ENCODE measurements around the gene FAM149A.

FAM149A gene

GRCh38 chr4:186104114-186104889, at the start of gene FAM149A:
Gene FAM149A (plus strand): TSS chr4:186104704.
- no peak for DNase-seq (ENCODE audit: low read depth)

DNA sequence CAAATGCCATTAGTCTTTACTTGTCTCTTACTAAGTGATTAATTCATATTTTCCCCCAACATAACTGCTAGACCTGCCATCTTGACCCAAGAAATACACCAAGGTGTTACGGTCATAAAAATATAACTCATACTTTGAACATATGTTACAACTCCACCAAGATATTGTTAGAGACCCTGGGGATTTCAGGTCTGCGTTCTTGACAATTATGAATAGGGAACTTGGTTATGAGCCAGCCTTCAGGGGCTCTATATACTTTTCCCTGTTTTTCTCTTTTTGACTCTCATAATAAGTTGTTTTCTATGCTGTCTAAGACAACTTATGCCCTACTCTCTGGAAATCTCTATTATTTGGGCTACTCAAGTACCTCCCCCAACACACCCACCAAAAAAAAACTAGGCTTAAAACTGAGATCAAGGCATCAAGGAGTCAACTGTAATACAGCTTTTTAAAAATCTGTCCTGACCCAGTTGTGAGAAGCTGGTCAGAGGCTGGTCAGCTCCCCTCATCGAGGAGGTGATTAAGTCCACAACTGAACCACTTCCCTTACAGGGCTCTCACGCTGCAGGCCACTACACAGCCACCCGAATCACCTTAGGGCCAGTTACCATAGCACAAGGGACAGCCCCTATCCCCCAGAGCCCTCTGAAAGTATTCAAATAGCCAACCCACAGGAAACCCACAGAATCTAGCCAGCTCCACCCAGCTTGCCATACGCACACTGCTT, 46.1 kb upstream of the FAM149A start:
- DNase-seq (ENCODE audit: low read depth) = no peak

DNA sequence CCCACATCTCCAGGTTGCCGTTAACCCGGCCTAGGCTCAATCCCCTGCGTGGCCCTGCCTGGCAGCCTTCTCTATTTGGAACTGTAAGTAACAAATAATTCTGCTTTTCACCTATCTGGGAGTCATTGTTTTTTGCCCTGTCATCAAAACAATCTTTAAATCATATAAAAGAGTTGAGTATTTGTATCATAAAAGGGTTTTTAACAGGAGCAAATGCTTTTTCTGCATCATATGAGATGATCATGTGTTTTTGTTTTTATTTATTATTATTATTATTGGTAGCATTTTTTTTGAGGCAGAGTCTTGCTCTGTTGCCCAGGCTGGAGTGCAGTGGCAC, 45.6 kb upstream of the FAM149A start:
- DNase-seq (ENCODE audit: low read depth) = no peak

DNA sequence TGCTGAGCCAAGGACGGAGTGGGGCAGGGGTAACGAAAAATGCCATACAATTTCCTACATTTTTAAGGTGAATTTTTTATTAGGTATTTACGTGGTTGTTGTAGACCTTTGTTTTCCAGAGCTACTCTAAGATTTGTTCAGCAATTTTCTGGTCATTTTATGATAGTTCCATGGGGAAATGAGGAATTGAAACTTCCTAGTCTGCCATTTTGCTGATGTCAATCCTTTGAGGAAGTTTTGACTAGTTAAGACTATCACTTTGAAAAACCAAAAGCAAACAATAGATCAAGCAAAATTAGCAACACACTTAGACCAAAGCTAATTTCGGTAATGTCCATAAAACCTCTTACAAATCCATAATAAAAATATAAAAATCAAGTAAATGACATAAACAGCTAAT, 42.6 kb upstream of the FAM149A start:
- no peak for DNase-seq (ENCODE audit: low read depth)

- no peak for DNase-seq (ENCODE audit: low read depth)
These were observed 36.6 kb upstream of the FAM149A start for GRCh38 chr4:186067757-186068385.

- no peak for DNase-seq (ENCODE audit: low read depth)
These were observed 35.7 kb upstream of the FAM149A start, which contains the start of gene TLR3 for GRCh38 chr4:186068581-186069348. Gene TLR3 (plus strand): TSS chr4:186069156. CDS start chr4:186076620, 7,464 bp downstream.

GRCh38 chr4:186069729-186070128, 34.8 kb upstream of the FAM149A start:
- DNase-seq (ENCODE audit: low read depth) = no peak

DNA sequence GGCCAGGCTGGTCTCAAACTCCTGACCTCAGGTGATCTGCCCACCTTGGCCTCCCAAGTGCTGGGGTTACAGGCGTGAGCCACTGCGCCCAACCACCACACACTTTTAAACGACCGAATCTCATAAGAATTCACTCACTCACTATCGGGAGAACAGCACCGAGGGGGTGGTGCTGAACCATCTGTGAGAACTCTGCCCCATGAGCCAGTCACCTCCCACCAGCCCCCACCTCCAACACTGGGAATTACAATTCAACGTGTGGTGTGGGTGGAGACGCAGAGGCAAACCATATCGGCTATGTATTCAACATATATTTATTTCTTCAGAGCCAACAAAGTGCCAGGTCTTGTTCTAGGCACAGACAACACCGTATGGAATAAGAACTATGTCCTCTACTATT, 32.0 kb upstream of the FAM149A start:
- no peak for DNase-seq (ENCODE audit: low read depth)

DNA sequence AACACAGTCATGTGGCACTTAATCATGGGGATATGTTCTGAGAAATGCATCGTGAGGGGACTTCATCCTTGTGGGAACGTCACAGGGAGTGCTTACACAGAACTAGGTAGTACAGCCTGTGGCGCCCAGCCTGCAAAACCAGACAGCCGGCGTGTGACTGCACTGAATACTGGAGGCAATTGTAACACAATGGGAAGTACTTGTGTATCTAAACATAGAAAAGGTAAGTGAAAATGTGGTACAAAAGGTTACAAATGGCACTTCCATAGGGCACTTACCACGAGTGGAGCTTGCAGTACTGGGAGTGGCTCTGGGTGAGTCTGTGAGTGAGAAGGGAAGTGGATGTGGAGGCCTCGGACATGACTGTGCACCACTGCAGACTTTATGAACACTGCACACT, 30.3 kb upstream of the FAM149A start:
- no peak for DNase-seq (ENCODE audit: low read depth)

DNA sequence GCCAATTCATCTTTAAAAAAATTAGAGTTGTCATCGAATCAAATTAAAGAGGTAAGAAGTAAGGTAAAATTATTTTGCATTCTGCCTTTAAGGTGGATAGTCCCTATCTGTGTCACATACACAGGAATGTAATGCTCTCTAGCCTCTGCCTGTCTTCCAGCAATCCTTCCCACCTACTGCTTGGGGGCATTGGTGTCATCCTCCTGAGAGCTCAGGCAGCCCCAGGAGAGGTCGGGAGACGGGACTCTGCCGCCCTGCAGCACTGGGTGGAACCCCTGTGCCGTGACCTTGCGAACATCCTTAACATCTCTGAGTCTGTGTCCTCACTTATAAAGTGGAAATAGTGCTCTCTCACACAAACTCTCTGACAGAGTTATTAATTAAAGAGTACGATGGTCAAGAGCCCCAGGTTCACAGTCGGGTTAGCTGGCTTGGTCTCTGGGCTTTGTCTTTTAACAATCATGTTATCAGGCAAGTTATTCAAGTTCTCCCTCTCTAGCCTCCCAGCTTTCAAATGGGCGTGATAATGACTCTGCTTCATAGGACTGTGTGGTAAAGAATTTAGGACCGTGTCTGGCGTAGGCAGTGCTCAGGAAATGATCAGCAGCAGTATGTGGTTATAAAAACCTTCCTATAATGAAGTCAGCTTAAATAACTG, 25.4 kb upstream of the FAM149A start:
- no peak for DNase-seq (ENCODE audit: low read depth)

DNA sequence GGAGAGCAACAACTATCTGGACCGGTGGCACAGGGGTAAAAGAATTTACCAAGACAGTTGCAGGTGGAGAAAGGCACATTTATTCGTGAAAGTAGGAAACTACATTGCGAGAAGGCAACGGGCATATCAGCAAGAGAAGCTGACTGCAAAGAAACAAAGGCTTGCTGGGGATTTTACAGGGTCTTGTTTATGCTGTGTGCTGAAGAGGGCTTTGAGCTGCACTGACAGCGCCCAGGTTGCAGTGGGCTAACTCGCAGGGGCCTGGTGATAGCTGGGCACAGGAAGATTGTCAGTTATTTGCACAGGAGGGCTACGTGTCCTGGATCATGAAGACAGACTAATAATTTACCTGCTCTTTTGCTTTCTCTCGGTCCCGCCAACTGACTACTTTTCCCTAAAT, 24.8 kb upstream of the FAM149A start:
- no peak for DNase-seq (ENCODE audit: low read depth)

DNA sequence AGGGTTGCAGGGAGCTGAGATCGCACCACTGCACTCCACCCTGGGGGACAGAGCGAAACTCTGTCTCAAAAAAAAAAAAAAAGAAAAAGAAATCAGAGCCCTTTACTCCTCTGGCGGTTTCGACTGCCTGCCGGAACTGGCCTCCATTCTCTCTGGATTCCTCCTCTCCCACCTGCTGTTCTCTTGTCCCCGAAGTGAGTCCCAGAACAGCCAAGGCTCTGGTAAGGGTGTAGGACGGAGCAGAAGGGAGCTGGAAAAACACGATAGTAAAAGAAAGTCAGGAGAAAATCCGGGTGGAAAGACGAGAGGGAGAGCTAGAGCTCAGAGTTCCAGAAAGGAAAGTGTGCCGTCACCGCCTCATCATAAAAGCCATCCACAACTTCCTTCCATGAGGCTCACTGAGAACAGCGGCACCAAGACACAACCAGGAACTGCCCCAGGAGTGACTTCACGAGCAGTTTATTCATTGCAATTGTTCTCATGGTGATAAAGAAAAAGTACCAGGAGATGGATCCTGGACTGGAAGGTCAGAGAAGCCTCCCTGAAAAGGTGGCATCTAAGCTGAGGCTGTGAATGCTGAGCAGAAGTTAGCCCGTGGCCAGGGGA, 23.2 kb upstream of the FAM149A start:
- DNase-seq (ENCODE audit: low read depth) = no peak

- no peak for DNase-seq (ENCODE audit: low read depth)
These were observed 22.3 kb upstream of the FAM149A start for GRCh38 chr4:186082221-186082620.

DNA sequence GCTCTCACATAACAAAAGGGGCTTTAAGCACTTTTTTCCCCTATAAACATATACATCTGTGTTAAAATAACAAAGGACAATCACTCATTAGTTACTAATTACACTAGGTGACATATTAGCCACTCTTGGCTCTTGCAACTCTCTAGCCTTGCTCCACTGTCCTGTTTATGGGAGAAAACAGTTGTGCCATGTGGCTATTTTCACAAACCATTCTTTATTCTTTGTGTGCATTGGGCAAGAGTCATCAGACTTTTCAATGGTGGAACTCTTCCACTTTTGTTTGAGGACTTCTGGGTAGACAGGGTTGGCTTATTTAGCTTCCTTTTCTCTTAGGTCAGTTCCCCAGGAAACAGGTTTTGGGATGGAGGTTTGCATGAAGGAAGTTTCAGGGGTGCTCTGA, 16.0 kb upstream of the FAM149A start:
- no peak for DNase-seq (ENCODE audit: low read depth)

- no peak for DNase-seq (ENCODE audit: low read depth)
These were observed 12.2 kb upstream of the FAM149A start for GRCh38 chr4:186092296-186092695.

DNA sequence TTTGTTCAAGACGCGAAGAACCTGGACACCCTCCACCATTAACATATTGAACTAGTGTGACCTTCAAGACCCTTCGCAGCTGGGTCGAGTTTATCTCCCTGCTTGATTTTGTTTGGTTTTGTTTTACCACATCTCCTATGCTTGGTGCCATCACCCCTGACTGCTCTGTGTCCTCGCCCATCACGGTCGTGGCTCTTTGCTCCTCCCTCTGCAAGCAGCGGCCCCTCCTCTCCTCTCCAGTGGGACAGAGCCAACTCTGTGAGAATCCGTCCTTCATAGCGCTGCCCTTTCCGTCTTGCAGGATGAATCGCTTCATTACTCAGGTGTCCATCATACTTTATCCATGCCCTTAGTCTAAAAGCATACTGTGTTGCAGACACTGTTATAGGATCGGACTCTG, 9.1 kb upstream of the FAM149A start:
- DNase-seq (ENCODE audit: low read depth) = no peak

DNA sequence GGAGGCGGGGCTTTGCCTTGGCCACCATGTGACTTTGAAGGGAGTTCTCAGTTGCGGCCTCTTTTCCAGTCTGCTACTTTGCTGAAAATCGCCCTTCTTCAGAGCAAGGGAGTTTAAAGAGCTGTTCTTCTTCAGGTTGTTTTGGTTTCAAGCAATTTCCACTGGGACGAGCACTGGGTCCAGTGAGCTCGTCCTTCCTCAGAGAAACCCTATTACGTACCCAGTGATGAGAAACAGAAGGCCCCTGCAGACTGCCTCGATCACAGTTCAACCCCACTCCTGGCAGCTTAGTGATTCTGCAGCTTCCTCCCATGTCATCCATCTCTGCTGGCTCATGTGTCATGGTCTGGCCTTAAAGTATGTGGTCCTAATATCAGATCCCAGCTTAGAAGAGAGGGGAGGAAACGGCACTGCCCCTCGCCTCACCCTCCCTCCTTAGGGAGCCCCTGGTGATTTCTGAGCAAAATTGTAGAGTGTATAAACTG, 7.8 kb upstream of the FAM149A start:
- DNase-seq (ENCODE audit: low read depth) = no peak

- DNase-seq (ENCODE audit: low read depth) = no peak
These were observed 7.1 kb upstream of the FAM149A start for GRCh38 chr4:186097386-186097785.

DNA sequence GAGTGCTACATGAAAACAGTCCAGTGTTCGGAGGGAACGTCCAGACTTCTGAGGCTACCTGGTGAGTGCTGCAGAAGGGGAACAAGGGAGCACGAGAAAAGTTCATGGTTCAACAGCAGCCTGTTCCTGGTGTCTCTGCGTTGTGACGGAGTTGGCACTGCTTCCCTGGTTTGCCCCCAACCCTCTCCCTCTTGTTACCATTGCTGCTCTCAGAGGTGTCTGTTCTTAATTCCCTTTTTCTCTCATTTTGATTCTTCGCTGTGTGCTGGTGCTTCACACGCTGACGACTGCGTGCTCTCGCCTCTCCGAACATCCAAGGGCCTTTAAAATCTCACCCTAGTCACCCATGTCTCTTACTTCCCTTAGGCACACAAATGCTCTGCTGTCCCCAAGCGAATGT, 1.6 kb upstream of the FAM149A start:
- no peak for DNase-seq (ENCODE audit: low read depth)

GRCh38 chr4:186104890-186105646, 564 bp downstream of the FAM149A start:
- no peak for DNase-seq (ENCODE audit: low read depth)
